ENCODE data around the gene EPHA4.

EPHA4 gene

DNA sequence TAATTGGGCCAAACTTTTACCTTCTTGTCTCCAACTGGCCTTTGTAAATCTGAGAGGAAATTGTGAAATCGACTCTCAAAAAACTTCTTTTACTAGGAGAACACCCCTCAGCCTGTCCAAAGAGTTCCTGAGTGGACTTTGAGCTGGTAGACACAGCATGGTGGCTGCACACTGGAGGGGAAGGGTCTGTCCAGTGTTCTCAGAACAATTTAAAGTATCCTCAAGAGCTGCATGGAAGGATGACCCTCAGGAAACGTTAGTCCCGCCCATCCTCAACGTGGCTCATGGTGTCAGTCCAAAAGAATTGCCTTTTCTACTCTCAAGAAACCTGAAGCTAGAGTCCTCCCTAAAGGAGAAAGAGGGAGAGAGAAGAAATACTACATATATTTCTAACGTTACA lies 182.7 kb downstream of the EPHA4 start:
- Histone ChIP-seq H3K79me1 (replicated peaks; ENCODE audit: low read length, poor library complexity, severe bottlenecking) (no peaks in the 10 kb centered on the region), H3K23ac (ENCODE audit: low read length in 2 of 2) (no peak overlapping the region), H2BK120ac (ENCODE audit: low read depth, low read length) (no peak overlapping the region), H2BK5ac (ENCODE audit: low read depth, low read length, poor library complexity, severe bottlenecking) (no peak overlapping the region), H3K4me3 (ENCODE audit: insufficient read depth in 1 of 2, low read depth in 1 of 2, low read length in 2 of 2) (no peak overlapping the region), H3K4ac (ENCODE audit: low read depth in 1 of 2, low read length in 2 of 2) (no peak overlapping the region), H2AK5ac (ENCODE audit: low read length, severe bottlenecking) (no peak overlapping the region), H3K27ac (ENCODE audit: low read length, poor library complexity, severe bottlenecking) (no peak overlapping the region), H3K27me3 (ENCODE audit: control insufficient read depth in 1 of 2, insufficient read depth in 1 of 2, low read length in 2 of 2) (no peaks in the 10 kb centered on the region), H2BK15ac (ENCODE audit: low read depth, poor library complexity, severe bottlenecking) (no peak overlapping the region), H3K9ac (ENCODE audit: low read length) (no peak overlapping the region), H3K14ac (ENCODE audit: low read length in 2 of 2) (no peak overlapping the region), H3K9me3 (ENCODE audit: control insufficient read depth, low read length) (no peaks in the 10 kb centered on the region), H3K4me1 (ENCODE audit: control insufficient read depth, insufficient read depth, low read depth, low read length) (no peaks in the 10 kb centered on the region), H3K36me3 (ENCODE audit: control insufficient read depth in 1 of 2, insufficient read depth in 2 of 2, low read depth in 1 of 2, low read length in 2 of 2) (no peaks in the 10 kb centered on the region), H4K91ac (ENCODE audit: low read length) (no peak overlapping the region), H3K4me2 (ENCODE audit: low read length, poor library complexity, severe bottlenecking) (no peak overlapping the region), H3K18ac (ENCODE audit: low read depth in 1 of 2, low read length in 2 of 2) (no peak overlapping the region), H4K8ac (ENCODE audit: low read length) (no peak overlapping the region), H2BK12ac (ENCODE audit: low read length in 2 of 2) (no peak overlapping the region), H2AFZ (ENCODE audit: low read depth, low read length) (no peak overlapping the region)
- DNase-seq = no peak
- no CpG with 5 or more reads among the region's 5 CpGs for WGBS

GRCh38 chr2:221388891-221389290 lies 183.2 kb downstream of the EPHA4 start:
- no peak overlapping the region for H2BK120ac ChIP-seq (ENCODE audit: low read depth, low read length)
- no peak overlapping the region for H4K8ac ChIP-seq (ENCODE audit: low read length)
- no peak overlapping the region for H3K14ac ChIP-seq (ENCODE audit: low read length in 2 of 2)
- 77% methylated on average over 7 of the region's 7 CpGs for WGBS
- no peak overlapping the region for H3K9ac ChIP-seq (ENCODE audit: low read length)
- no peak overlapping the region for H3K23ac ChIP-seq (ENCODE audit: low read length in 2 of 2)
- no peak for DNase-seq
- H2AFZ ChIP-seq (ENCODE audit: low read depth, low read length) = no peak overlapping the region
- H2AK5ac ChIP-seq (ENCODE audit: low read length, severe bottlenecking) = no peak overlapping the region
- no peak overlapping the region for H2BK5ac ChIP-seq (ENCODE audit: low read depth, low read length, poor library complexity, severe bottlenecking)
- H3K4me3 ChIP-seq (ENCODE audit: insufficient read depth in 1 of 2, low read depth in 1 of 2, low read length in 2 of 2) = no peak overlapping the region
- H3K4ac ChIP-seq (ENCODE audit: low read depth in 1 of 2, low read length in 2 of 2) = no peak overlapping the region
- no peaks in the 10 kb centered on the region for H3K4me1 ChIP-seq (ENCODE audit: control insufficient read depth, insufficient read depth, low read depth, low read length)
- H3K27ac ChIP-seq (ENCODE audit: low read length, poor library complexity, severe bottlenecking) = no peak overlapping the region
- no peak overlapping the region for H3K18ac ChIP-seq (ENCODE audit: low read depth in 1 of 2, low read length in 2 of 2)
- no peaks in the 10 kb centered on the region for H3K36me3 ChIP-seq (ENCODE audit: control insufficient read depth in 1 of 2, insufficient read depth in 2 of 2, low read depth in 1 of 2, low read length in 2 of 2)
- no peak overlapping the region for H3K4me2 ChIP-seq (ENCODE audit: low read length, poor library complexity, severe bottlenecking)
- no peaks in the 10 kb centered on the region for H3K79me1 ChIP-seq (replicated peaks; ENCODE audit: low read length, poor library complexity, severe bottlenecking)
- no peaks in the 10 kb centered on the region for H3K9me3 ChIP-seq (ENCODE audit: control insufficient read depth, low read length)
- H3K27me3 ChIP-seq (ENCODE audit: control insufficient read depth in 1 of 2, insufficient read depth in 1 of 2, low read length in 2 of 2) = no peaks in the 10 kb centered on the region
- no peak overlapping the region for H2BK12ac ChIP-seq (ENCODE audit: low read length in 2 of 2)
- no peak overlapping the region for H2BK15ac ChIP-seq (ENCODE audit: low read depth, poor library complexity, severe bottlenecking)
- no peak overlapping the region for H4K91ac ChIP-seq (ENCODE audit: low read length)

DNA sequence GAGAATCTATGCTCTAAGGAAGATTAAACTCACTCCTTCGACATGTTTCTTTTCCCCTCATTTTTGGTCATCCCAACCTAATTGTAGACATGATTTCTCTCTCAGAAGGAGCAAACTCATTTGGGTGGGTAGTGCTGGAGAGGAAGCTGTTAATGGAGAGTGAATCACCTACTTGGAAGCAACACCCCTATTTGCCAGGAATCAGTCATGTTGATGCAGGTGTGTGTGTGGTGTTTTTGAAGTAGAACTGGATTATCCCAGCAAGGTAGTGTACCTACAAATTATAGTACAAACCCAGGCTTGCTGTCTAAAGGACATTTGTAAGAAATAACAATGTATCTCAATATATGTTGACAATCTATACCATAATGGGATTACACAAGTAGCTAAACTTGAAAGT lies 186.4 kb downstream of the EPHA4 start:
- Histone ChIP-seq H2AFZ (ENCODE audit: low read depth, low read length) (no peak overlapping the region), H4K8ac (ENCODE audit: low read length) (no peak overlapping the region), H3K9me3 (ENCODE audit: control insufficient read depth, low read length) (no peaks in the 10 kb centered on the region), H4K91ac (ENCODE audit: low read length) (no peak overlapping the region), H3K4me1 (ENCODE audit: control insufficient read depth, insufficient read depth, low read depth, low read length) (no peaks in the 10 kb centered on the region), H3K4me2 (ENCODE audit: low read length, poor library complexity, severe bottlenecking) (no peak overlapping the region), H2BK5ac (ENCODE audit: low read depth, low read length, poor library complexity, severe bottlenecking) (no peak overlapping the region), H3K4me3 (ENCODE audit: insufficient read depth in 1 of 2, low read depth in 1 of 2, low read length in 2 of 2) (no peak overlapping the region), H3K79me1 (replicated peaks; ENCODE audit: low read length, poor library complexity, severe bottlenecking) (no peaks in the 10 kb centered on the region), H3K9ac (ENCODE audit: low read length) (no peak overlapping the region), H3K18ac (ENCODE audit: low read depth in 1 of 2, low read length in 2 of 2) (no peak overlapping the region), H3K4ac (ENCODE audit: low read depth in 1 of 2, low read length in 2 of 2) (no peak overlapping the region), H2BK120ac (ENCODE audit: low read depth, low read length) (no peak overlapping the region), H2AK5ac (ENCODE audit: low read length, severe bottlenecking) (no peak overlapping the region), H2BK12ac (ENCODE audit: low read length in 2 of 2) (no peak overlapping the region), H3K27me3 (ENCODE audit: control insufficient read depth in 1 of 2, insufficient read depth in 1 of 2, low read length in 2 of 2) (no peaks in the 10 kb centered on the region), H3K36me3 (ENCODE audit: control insufficient read depth in 1 of 2, insufficient read depth in 2 of 2, low read depth in 1 of 2, low read length in 2 of 2) (no peaks in the 10 kb centered on the region), H3K23ac (ENCODE audit: low read length in 2 of 2) (no peak overlapping the region), H3K14ac (ENCODE audit: low read length in 2 of 2) (no peak overlapping the region), H2BK15ac (ENCODE audit: low read depth, poor library complexity, severe bottlenecking) (no peak overlapping the region), H3K27ac (ENCODE audit: low read length, poor library complexity, severe bottlenecking) (no peak overlapping the region)
- DNase-seq = no peak
- no CpG with 5 or more reads among the region's 1 CpG for WGBS

GRCh38 chr2:221381928-221382488 lies 190.1 kb downstream of the EPHA4 start:
- H2AFZ ChIP-seq (ENCODE audit: low read depth, low read length) = no peak overlapping the region
- no peak overlapping the region for H2BK5ac ChIP-seq (ENCODE audit: low read depth, low read length, poor library complexity, severe bottlenecking)
- H2AK5ac ChIP-seq (ENCODE audit: low read length, severe bottlenecking) = no peak overlapping the region
- H2BK120ac ChIP-seq (ENCODE audit: low read depth, low read length) = no peak overlapping the region
- H3K4me2 ChIP-seq (ENCODE audit: low read length, poor library complexity, severe bottlenecking) = no peak overlapping the region
- WGBS = no CpG with 5 or more reads among the region's 1 CpG
- H3K4me1 ChIP-seq (ENCODE audit: control insufficient read depth, insufficient read depth, low read depth, low read length) = no peaks in the 10 kb centered on the region
- H3K23ac ChIP-seq (ENCODE audit: low read length in 2 of 2) = no peak overlapping the region
- H3K9ac ChIP-seq (ENCODE audit: low read length) = no peak overlapping the region
- no peak overlapping the region for H4K8ac ChIP-seq (ENCODE audit: low read length)
- H3K18ac ChIP-seq (ENCODE audit: low read depth in 1 of 2, low read length in 2 of 2) = no peak overlapping the region
- no peak overlapping the region for H3K4me3 ChIP-seq (ENCODE audit: insufficient read depth in 1 of 2, low read depth in 1 of 2, low read length in 2 of 2)
- no peak overlapping the region for H3K4ac ChIP-seq (ENCODE audit: low read depth in 1 of 2, low read length in 2 of 2)
- H2BK12ac ChIP-seq (ENCODE audit: low read length in 2 of 2) = no peak overlapping the region
- DNase-seq = no peak
- H3K9me3 ChIP-seq (ENCODE audit: control insufficient read depth, low read length) = no peaks in the 10 kb centered on the region
- no peak overlapping the region for H3K14ac ChIP-seq (ENCODE audit: low read length in 2 of 2)
- H2BK15ac ChIP-seq (ENCODE audit: low read depth, poor library complexity, severe bottlenecking) = no peak overlapping the region
- no peaks in the 10 kb centered on the region for H3K36me3 ChIP-seq (ENCODE audit: control insufficient read depth in 1 of 2, insufficient read depth in 2 of 2, low read depth in 1 of 2, low read length in 2 of 2)
- H4K91ac ChIP-seq (ENCODE audit: low read length) = no peak overlapping the region
- H3K27ac ChIP-seq (ENCODE audit: low read length, poor library complexity, severe bottlenecking) = no peak overlapping the region
- H3K27me3 ChIP-seq (ENCODE audit: control insufficient read depth in 1 of 2, insufficient read depth in 1 of 2, low read length in 2 of 2) = no peaks in the 10 kb centered on the region
- H3K79me1 ChIP-seq (replicated peaks; ENCODE audit: low read length, poor library complexity, severe bottlenecking) = no peaks in the 10 kb centered on the region
